Measurements from ENCODE around the gene TEKT3.

TEKT3 gene

GRCh38 chr17:15260376-15261257 is 80.8 kb downstream of the TEKT3 start:
- no peak for TF ChIP-seq ZNF274 (IDR thresholded peaks at IDR 0.05; ENCODE audit: low read depth, low read length)
- H3K4me3 ChIP-seq (ENCODE audit: low read length), result no peak overlapping the region; the same call in 1 of the 2 replicates

GRCh38 chr17:15257796-15258512 is 83.4 kb downstream of the TEKT3 start:
- no peak for TF ChIP-seq ZNF274 (IDR thresholded peaks at IDR 0.05; ENCODE audit: low read depth, low read length)
- no peak overlapping the region for H3K4me3 ChIP-seq (ENCODE audit: low read length)

DNA sequence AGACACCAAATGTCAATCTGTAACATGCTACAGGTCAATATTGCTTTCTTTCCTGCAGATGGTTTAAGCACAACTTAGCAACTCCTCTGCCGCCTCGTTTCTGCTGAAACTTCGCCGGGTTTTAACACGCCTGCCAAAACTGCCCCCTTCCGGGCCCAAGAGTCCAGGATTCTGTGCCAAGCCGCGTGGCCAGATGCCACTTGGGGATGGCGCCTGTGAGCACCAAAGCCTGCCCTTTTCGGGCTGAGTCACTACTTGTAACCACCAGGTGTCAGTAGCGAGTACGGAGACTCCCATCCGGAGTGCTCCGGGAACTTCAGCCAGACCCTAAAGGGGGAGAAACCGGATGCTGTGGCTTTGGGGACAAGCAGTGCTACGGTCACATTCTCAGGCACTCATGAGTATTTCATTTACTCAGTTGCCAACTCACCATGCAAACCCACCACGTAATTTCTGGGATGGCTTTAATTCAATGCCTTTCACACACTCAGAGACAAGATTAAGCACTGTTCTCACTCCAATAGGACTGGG is 84.1 kb downstream of the TEKT3 start:
- no peak for TF ChIP-seq ZNF274 (IDR thresholded peaks at IDR 0.05; ENCODE audit: low read depth, low read length)
- no peak overlapping the region for H3K4me3 ChIP-seq (ENCODE audit: low read length)

DNA sequence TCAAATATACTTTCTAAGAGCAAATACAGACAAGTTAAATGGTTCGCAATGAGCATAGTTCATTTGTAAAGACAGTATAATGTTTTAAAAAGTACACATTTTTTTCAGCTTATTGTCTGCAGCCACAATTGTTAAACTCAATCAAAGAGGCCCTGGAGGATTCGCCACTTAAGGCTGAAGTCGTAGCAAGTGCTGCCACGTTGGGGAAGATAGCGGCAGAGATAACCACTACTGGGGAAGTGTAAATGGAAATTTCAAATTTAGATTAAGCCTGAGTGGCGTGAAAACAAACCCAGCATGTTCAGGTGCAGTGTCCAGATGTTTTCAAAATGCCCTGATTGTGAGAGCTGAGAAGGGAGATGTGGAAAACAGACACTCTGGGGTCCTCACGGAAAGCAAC is 84.7 kb downstream of the TEKT3 start:
- no peak overlapping the region for H3K4me3 ChIP-seq (ENCODE audit: low read length)
- TF ChIP-seq ZNF274 (IDR thresholded peaks at IDR 0.05; ENCODE audit: low read depth, low read length), result no peak

GRCh38 chr17:15255713-15256454 is 85.5 kb downstream of the TEKT3 start:
- H3K4me3 ChIP-seq (ENCODE audit: low read length), result no peak overlapping the region
- TF ChIP-seq ZNF274 (IDR thresholded peaks at IDR 0.05; ENCODE audit: low read depth, low read length), result no peak

All from GM08714 (cell line).